ENCODE results near the gene NOL9. TPM values are rescaled to one million over a fixed set of nuclear protein-coding genes. Genes with fewer than 3 reads are reported as not detected.

Gene NOL9
- total and polyA plus RNA-seq, 2 of the 13 experiments (the other 11 are each of a cell fraction or from before 2014, with no cell fraction given): 18.0 to 24.7 TPM

DNA sequence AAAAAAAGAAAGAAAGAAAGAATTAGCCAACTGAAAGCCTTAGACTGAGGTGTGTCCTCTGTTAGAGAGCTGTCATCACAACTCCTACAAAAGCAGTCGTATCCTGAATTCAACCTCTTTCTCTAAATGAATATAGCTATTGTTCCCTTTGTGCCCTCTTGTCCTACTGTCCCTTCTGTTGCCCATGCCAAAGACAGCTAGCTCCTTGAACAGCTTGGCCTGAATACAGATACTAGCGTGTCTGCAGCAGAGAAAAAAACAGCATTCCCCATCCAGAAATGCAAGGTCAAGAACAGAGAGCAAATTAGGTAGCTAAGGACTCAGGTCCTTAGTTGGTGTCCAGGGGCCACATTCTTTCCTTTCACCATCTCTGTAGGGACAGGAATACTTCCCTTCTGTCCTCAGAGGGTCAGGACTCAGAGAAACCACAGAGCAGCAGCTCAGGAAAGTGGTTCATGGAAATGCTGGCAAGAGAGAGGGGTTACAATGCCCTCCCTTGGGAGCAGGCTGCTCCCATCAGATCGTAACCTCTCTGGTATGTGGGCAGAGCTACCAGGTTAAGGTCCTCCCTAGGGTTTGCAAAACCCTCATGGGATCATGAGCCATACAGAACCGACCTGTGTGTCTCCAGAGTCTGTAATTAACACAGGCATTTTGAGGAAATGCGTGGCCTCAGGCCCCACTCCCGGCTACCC lies 23.7 kb upstream of the NOL9 start (continued):
- TF ChIP-seq ZNF609 (CRISPR knock-in tag; IDR thresholded peaks at IDR 0.05; ENCODE audit: borderline replicate concordance) (no peak), ZMAT5 (CRISPR knock-in tag; IDR thresholded peaks at IDR 0.05; ENCODE audit: borderline replicate concordance, low read depth) (no peak), ZSCAN30 (CRISPR knock-in tag; IDR thresholded peaks at IDR 0.05) (no peak), ZNF800 (CRISPR knock-in tag; IDR thresholded peaks at IDR 0.05) (no peak), ZBTB7A (CRISPR knock-in tag; IDR thresholded peaks at IDR 0.05) (no peak), XRCC5 (optimal IDR thresholded peaks at IDR 0.05; ENCODE audit: low read length) (peak; percentile 31), SNAPC5 (CRISPR knock-in tag; IDR thresholded peaks at IDR 0.05; ENCODE audit: borderline replicate concordance) (no peak), ERF (CRISPR knock-in tag; IDR thresholded peaks at IDR 0.05) (no peak)
- TF ChIP-seq, protein P1, sequence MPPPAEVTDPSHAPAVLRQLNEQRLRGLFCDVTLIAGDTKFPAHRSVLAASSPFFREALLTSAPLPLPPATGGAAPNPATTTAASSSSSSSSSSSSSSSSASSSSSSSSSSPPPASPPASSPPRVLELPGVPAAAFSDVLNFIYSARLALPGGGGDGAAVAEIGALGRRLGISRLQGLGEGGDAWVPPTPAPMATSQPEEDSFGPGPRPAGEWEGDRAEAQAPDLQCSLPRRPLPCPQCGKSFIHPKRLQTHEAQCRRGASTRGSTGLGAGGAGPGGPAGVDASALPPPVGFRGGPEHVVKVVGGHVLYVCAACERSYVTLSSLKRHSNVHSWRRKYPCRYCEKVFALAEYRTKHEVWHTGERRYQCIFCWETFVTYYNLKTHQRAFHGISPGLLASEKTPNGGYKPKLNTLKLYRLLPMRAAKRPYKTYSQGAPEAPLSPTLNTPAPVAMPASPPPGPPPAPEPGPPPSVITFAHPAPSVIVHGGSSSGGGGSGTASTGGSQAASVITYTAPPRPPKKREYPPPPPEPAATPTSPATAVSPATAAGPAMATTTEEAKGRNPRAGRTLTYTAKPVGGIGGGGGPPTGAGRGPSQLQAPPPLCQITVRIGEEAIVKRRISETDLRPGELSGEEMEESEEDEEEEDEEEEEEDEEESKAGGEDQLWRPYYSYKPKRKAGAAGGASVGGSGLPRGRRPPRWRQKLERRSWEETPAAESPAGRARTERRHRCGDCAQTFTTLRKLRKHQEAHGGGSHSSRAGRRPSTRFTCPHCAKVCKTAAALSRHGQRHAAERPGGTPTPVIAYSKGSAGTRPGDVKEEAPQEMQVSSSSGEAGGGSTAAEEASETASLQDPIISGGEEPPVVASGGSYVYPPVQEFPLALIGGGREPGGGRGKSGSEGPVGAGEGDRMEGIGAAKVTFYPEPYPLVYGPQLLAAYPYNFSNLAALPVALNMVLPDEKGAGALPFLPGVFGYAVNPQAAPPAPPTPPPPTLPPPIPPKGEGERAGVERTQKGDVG (CRISPR knock-in tag; IDR thresholded peaks at IDR 0.05; ENCODE audit: borderline replicate concordance): no peak
